Measurements from ENCODE around the gene CDC37. TPM values are rescaled to one million over a fixed set of nuclear protein-coding genes. Genes with fewer than 3 reads are reported as not detected.

Gene CDC37
- total RNA-seq, 1 donor from 2014 or later, result 159 TPM

DNA sequence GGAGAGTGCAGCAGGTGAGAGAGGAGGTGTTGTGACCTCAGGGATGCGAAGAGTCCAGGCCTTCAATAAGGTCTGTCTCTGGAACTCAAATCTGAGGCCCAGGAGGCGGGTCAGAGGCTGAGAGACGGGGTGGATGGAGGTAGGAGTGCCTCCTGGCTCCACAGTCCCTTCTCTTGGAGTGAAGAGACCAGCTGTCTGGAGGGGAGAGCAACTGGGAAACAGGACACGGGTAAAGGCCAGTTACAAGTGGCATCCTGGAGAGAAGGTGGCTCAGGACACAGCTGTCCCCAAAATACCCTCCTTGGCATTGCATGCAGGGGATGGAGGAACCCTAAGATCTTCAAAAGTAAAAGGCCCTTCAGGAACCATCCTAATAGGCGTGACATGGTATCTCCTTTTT is 36.2 kb upstream of the CDC37 start:
- TF ChIP-seq, protein P1, sequence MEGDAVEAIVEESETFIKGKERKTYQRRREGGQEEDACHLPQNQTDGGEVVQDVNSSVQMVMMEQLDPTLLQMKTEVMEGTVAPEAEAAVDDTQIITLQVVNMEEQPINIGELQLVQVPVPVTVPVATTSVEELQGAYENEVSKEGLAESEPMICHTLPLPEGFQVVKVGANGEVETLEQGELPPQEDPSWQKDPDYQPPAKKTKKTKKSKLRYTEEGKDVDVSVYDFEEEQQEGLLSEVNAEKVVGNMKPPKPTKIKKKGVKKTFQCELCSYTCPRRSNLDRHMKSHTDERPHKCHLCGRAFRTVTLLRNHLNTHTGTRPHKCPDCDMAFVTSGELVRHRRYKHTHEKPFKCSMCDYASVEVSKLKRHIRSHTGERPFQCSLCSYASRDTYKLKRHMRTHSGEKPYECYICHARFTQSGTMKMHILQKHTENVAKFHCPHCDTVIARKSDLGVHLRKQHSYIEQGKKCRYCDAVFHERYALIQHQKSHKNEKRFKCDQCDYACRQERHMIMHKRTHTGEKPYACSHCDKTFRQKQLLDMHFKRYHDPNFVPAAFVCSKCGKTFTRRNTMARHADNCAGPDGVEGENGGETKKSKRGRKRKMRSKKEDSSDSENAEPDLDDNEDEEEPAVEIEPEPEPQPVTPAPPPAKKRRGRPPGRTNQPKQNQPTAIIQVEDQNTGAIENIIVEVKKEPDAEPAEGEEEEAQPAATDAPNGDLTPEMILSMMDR (IDR thresholded peaks at IDR 0.05; ENCODE audit: unreplicated experiment), result no peak
- no peaks in the 10 kb centered on the region for H3K36me3 Mint-ChIP-seq
- no peaks in the 10 kb centered on the region for H3K4me1 Mint-ChIP-seq
- H3K9me3 Mint-ChIP-seq, result no peaks in the 10 kb centered on the region
- no peak for DNase-seq (ENCODE audit: low spot score in 2 of 2, unreplicated experiment in 2 of 2)
- H3K4me3 Mint-ChIP-seq, result no peak overlapping the region
- peaks cover 15% of the 10 kb centered on the region for H3K27me3 Mint-ChIP-seq (ENCODE audit: low read depth)
- no peak overlapping the region for H3K27ac Mint-ChIP-seq

DNA sequence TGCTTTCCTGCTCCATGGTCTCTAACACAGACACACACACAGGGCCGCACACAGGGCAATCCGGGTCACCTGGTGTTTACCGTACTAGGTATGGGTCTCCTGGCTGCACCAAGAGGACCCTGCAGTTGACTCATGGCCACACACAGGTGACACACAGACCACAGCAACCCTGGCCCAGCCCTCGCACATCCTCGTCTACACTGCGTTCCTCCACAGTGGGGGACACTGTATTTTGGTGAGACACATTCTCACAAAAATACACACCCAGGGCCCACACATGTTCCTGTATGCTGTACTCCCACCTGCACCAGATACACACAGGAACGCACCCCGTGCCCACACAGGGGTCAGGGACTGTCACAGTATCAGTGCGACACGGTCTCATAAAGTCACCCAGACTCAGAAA is 29.8 kb upstream of the CDC37 start:
- peaks cover 62% of the 10 kb centered on the region for H3K27me3 Mint-ChIP-seq (ENCODE audit: low read depth)
- TF ChIP-seq, protein P1 (IDR thresholded peaks at IDR 0.05; ENCODE audit: unreplicated experiment), result no peak
- DNase-seq (ENCODE audit: low spot score in 2 of 2, unreplicated experiment in 2 of 2), result no peak
- no peaks in the 10 kb centered on the region for H3K9me3 Mint-ChIP-seq
- no peak overlapping the region for H3K27ac Mint-ChIP-seq
- peak overlapping the region; percentile 15 for H3K4me3 Mint-ChIP-seq
- no peaks in the 10 kb centered on the region for H3K36me3 Mint-ChIP-seq
- H3K4me1 Mint-ChIP-seq, result peaks cover 11% of the 10 kb centered on the region

DNA sequence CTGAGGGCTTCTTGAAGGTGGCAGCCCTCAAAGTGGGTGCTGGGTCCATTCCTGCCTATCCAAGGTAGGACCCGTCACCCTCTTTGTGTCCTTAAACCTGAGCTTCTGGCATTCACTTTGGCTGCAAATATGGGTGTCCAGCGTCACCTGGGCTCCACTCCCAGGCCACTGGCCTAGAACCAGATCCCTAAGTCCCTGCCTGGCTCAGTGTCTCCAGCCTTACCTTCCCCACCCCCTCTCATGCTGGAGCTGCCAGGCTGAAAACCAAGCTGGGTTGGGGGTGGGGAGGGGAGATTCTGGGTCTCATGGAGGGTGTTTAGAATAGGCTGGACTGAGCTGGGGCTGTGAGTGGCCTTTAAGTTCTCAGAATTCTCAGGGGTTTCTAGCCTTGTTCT is 29.4 kb upstream of the CDC37 start:
- Mint-ChIP-seq H3K4me1 (peaks cover 11% of the 10 kb centered on the region), H3K27me3 (ENCODE audit: low read depth) (peaks cover 64% of the 10 kb centered on the region), H3K9me3 (no peaks in the 10 kb centered on the region), H3K4me3 (peak overlapping the region; percentile 34), H3K36me3 (no peaks in the 10 kb centered on the region), H3K27ac (no peak overlapping the region)
- TF ChIP-seq, protein P1 (IDR thresholded peaks at IDR 0.05; ENCODE audit: unreplicated experiment), result no peak
- DNase-seq (ENCODE audit: low spot score in 2 of 2, unreplicated experiment in 2 of 2), result no peak

- DNase-seq (ENCODE audit: low spot score in 2 of 2, unreplicated experiment in 2 of 2), result no peak
- Mint-ChIP-seq H3K36me3 (no peaks in the 10 kb centered on the region), H3K9me3 (no peaks in the 10 kb centered on the region), H3K27me3 (ENCODE audit: low read depth) (peaks cover 67% of the 10 kb centered on the region), H3K4me1 (peaks cover 11% of the 10 kb centered on the region), H3K27ac (no peak overlapping the region), H3K4me3 (peak overlapping the region; percentile 62)
- TF ChIP-seq, protein P1 (IDR thresholded peaks at IDR 0.05; ENCODE audit: unreplicated experiment), result no peak
These were observed 28.8 kb upstream of the CDC37 start for GRCh38 chr19:10431943-10432735.

DNA sequence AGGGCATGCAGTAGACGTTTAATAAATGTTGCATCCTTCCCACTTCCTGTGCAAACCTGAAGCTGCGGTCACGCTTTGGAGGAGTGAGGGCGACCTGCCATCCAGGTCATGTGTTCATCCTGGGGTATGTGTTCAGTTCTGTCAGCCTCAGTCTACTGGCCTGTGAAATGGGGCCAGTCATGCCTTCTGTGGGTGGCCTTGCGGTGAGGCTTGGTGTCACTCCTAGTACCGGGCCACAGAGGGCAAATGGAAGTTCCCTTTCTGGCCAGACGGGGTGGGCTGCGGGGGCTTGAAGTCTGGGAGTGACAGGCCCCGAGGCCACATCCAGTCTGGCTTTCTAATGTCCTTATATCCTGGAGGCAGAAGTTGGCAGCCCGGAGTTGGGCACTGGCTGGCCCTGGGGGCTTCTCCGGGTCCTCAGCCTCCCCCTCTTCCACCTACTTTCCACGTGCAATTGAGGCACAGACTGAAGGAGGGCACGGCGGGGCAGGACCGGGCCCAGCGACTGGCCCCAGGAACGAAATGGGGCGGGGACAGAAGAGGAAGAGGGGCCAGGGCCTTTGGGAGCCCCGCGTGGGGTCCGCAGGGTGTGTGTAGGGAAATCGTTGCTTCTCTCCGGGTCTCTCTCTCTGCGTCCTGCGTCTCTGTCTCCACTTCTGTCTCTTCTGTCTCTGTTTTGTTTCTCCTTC is 28.1 kb upstream of the CDC37 start:
- no peak for DNase-seq (ENCODE audit: low spot score in 2 of 2, unreplicated experiment in 2 of 2)
- Mint-ChIP-seq H3K9me3 (no peaks in the 10 kb centered on the region), H3K36me3 (no peaks in the 10 kb centered on the region), H3K27me3 (ENCODE audit: low read depth) (peaks cover 75% of the 10 kb centered on the region), H3K4me3 (peak overlapping the region; percentile 62), H3K27ac (no peak overlapping the region), H3K4me1 (peaks cover 11% of the 10 kb centered on the region)
- TF ChIP-seq, protein P1 (IDR thresholded peaks at IDR 0.05; ENCODE audit: unreplicated experiment), result no peak
